GM10248 (cell line): ENCODE results near the gene RHBDL3.
A peak's percentile ranks its signal among the peaks of the same experiment; 100 is the strongest.
"Not testable (repeated sequence)": the region's sequence is repeated elsewhere in the genome, so short reads cannot be mapped to it uniquely, and the experiment has no call there.

ENCODE experiments used
- CTCF ChIA-PET: fragments of 300-600 bp; sonication (Branson Sonifier 250); formaldehyde crosslinking; extraction: SDS; loops from one replicate; lab custom pipeline; 2021; ENCODE audit warnings: antibody characterized with exemption; lab: Yijun Ruan, JAX
- POLR2A ChIA-PET: fragments of 350-650 bp; sonication (Branson Sonifier 250); formaldehyde crosslinking; extraction: SDS; loops from one replicate; lab custom pipeline; 2020; ENCODE audit warnings: antibody characterized with exemption; lab: Yijun Ruan, JAX
- DNase-seq: peaks from one replicate; pipeline ENCODE4 v3.0.0; 2012; ENCODE audit errors: extremely low spot score
- CTCF ChIP-seq: IDR thresholded peaks from 2 replicates; pipeline ENCODE4 v1.5.1; 2012; ENCODE audit warnings: mild to moderate bottlenecking, low read depth; ENCODE audit errors: extremely low read depth, missing control alignments, control extremely low read depth

RHBDL3 gene

GRCh38 chr17:32317353-32317752 is 51.7 kb downstream of the RHBDL3 start:
- no peak for TF ChIP-seq CTCF
- ChIA-PET POLR2A (no interaction called here), CTCF (interaction anchor here (2.1 to 2.7 kb wide), 3 partner anchors 60 to 74 kb away, joined by 5 to 10 read pairs (median 6); no protein-coding TSS in a partner anchor)
- no peak for DNase-seq

- POLR2A ChIA-PET = no interaction called here
- TF ChIP-seq CTCF = no peak
- DNase-seq = no peak
- CTCF ChIA-PET = interaction anchor here (0.7 to 2.7 kb wide), 8 partner anchors 15 to 137 kb away, joined by 3 to 10 read pairs (median 5); no protein-coding TSS in a partner anchor
Observed at GRCh38 chr17:32318071-32318470, 52.4 kb downstream of the RHBDL3 start.

GRCh38 chr17:32319548-32319905 is 53.9 kb downstream of the RHBDL3 start:
- POLR2A ChIA-PET = no interaction called here
- CTCF ChIA-PET = interaction anchor here (0.6 to 2.7 kb wide), 23 partner anchors 9 to 558 kb away, joined by 3 to 19 read pairs (median 4); partner anchors contain the start of gene MYO1D
- TF ChIP-seq CTCF = peak; percentile 97
- DNase-seq = peak; percentile 85

- CTCF ChIA-PET = interaction anchor here (0.6 to 2.5 kb wide), 19 partner anchors 8 to 557 kb away, joined by 3 to 19 read pairs (median 3); partner anchors contain the start of gene MYO1D
- DNase-seq, POLR2A ChIA-PET: not testable (repeated sequence)
Observed at GRCh38 chr17:32320080-32320479, 54.4 kb downstream of the RHBDL3 start.

- POLR2A ChIA-PET = no interaction called here
- no peak for DNase-seq
- CTCF ChIA-PET = interaction anchor here (0.9 to 2.5 kb wide), 6 partner anchors 15 to 556 kb away, joined by 3 to 19 read pairs (median 3); partner anchors contain the start of gene MYO1D
- no peak for TF ChIP-seq CTCF
Observed at GRCh38 chr17:32320847-32321246, 55.2 kb downstream of the RHBDL3 start.

GRCh38 chr17:32323046-32323445 is 57.4 kb downstream of the RHBDL3 start:
- TF ChIP-seq CTCF = no peak
- ChIA-PET CTCF (interaction anchor here (1.0 kb wide), 1 partner anchor 18 kb away, joined by 3 read pairs; no protein-coding TSS in a partner anchor), POLR2A (no interaction called here)
- no peak for DNase-seq

- ChIA-PET POLR2A (interaction anchor here (0.6 kb wide), 1 partner anchor 464 kb away, joined by 10 read pairs; no protein-coding TSS in a partner anchor), CTCF (interaction anchor here (0.6 to 1.9 kb wide), 4 partner anchors 9 to 71 kb away, joined by 3 to 6 read pairs (median 3); no protein-coding TSS in a partner anchor)
- no peak for DNase-seq
- TF ChIP-seq CTCF = no peak
Observed at GRCh38 chr17:32323811-32324491, 58.3 kb downstream of the RHBDL3 start.
